Activated naive CD8-positive, alpha-beta T cell treated with anti-CD3 and anti-CD28 coated beads, Interleukin-2, amount 10 ng/mL, durations not matched to agents 7 days and 5 days (primary cell): ENCODE measurements around the gene FCHSD1. TPM values are rescaled to one million over a fixed set of nuclear protein-coding genes. Genes with fewer than 3 reads are reported as not detected.
A peak's percentile ranks its signal among the peaks of the same experiment; 100 is the strongest.

ENCODE experiments used
- ATAC-seq: fragments of 150-1000 bp; cut with Tn5 transposase; one replicate; pipeline ENCODE4 v1.10.0; 2021; ENCODE audit warnings: low read depth, moderate library complexity
- POLR2A ChIA-PET: fragments of 350-600 bp; sonication (Branson Sonifier 250); formaldehyde crosslinking; loops from one replicate; lab custom pipeline; 2021; ENCODE audit warnings: antibody characterized with exemption; lab: Charles Lee
- DNase-seq: peaks from one replicate; pipeline ENCODE4 v3.0.0; 2021
- H3K27ac Mint-ChIP-seq: one replicate; pipeline ENCODE4 v1.8.0; 2022; ENCODE audit warnings: mild to moderate bottlenecking, mixed read lengths
- H3K27me3 Mint-ChIP-seq: one replicate; pipeline ENCODE4 v1.8.0; 2022; ENCODE audit warnings: mild to moderate bottlenecking, moderate library complexity, mixed read lengths
- H3K36me3 Mint-ChIP-seq: one replicate; pipeline ENCODE4 v1.8.0; 2021; ENCODE audit warnings: mild to moderate bottlenecking, mixed read lengths
- H3K4me1 Mint-ChIP-seq: one replicate; pipeline ENCODE4 v1.8.0; 2021; ENCODE audit warnings: mixed read lengths
- H3K4me3 Mint-ChIP-seq: one replicate; pipeline ENCODE4 v1.8.0; 2022; ENCODE audit warnings: mild to moderate bottlenecking, moderate library complexity, mixed read lengths
- H3K9me3 Mint-ChIP-seq: one replicate; pipeline ENCODE4 v1.8.0; 2021; ENCODE audit warnings: mixed read lengths
- total RNA-seq, 2 experiments: library from RNA; stranded (reverse); gene quantifications; one replicate each; pipeline ENCODE4 v1.2.3, GENCODE V29; 2021

The FCHSD1 gene
- total RNA-seq, 2 experiments from 2014 or later, result 98.3 to 99.1 TPM

DNA sequence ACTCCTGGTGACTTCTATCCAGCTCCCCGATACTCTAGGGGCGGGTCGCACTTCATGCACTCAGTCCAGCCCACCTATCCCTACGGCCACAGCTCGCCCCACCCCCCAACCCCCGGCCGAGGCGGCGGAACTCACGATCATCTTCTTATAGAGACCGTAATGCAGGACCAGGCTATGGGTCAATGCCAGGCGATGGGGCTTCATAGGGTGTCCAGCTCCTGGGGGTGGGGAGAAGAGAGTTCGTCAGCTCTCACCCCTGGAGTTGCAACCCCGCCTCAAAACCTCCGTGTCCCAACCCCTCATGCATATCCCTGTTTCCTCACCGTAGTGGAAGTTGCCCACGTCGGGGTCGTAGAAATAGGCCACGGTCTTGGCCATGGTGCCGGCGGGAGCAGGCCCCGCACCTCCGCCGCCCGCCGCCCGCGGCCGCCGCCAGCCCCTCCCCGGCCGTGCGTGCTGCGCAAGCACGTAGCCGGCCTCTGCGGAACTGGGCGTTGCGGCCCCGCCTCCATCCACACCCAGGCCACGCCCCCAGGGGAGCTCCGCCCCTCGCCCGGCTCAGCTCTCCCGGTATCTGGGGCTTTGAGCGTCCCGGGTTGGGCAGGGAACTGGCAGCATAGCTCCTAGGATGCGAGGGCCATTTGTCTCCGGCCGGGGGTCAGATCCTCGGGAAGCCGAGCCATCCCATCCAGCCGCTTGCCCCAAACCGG lies 14.7 kb downstream of the FCHSD1 start, which contains the start of the genes HDAC3 and RELL2:
Gene HDAC3, minus strand, starts transcription at position 437 of the 710 bp plus-strand sequence. Its CDS starts 59 bp downstream, at position 378.
Gene RELL2, plus strand, starts transcription at position 585 of the 710 bp plus-strand sequence. CDS start 1,229 bp downstream, outside the sequence.
- peaks cover 45% of the 10 kb centered on the region for H3K4me1 Mint-ChIP-seq
- ATAC-seq (peak; percentile 69), DNase-seq (peak; percentile 99)
- POLR2A ChIA-PET, result interaction anchor here (0.6 to 9.6 kb wide), 24 partner anchors 9 to 473 kb away, joined by 3 to 107 read pairs (median 5); partner anchors contain the start of genes DELE1, DIAPH1, FCHSD1 and RNF14
- no peaks in the 10 kb centered on the region for H3K9me3 Mint-ChIP-seq
- H3K4me3 Mint-ChIP-seq, result peak within 1 kb of the TSS; percentile 94
- H3K36me3 Mint-ChIP-seq, result peaks cover 12% of the 10 kb centered on the region
- peak within 1 kb of the TSS; percentile 93 for H3K27ac Mint-ChIP-seq
- no peaks in the 10 kb centered on the region for H3K27me3 Mint-ChIP-seq

DNA sequence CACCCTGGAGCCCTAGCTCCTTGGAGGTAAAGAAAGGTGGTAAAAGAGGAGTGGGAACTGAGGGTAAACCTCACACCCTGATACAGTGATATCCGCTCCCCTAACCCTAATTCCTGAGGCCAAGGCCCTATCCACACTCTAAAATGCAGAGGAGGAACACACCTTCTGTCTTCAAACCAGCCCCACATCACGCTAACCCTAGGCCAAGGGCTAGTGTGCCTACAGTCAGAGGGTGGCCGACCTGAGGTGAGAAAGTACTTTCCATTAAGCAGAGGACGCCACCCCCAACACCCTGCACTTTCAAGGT lies 15.2 kb downstream of the FCHSD1 start:
- H3K9me3 Mint-ChIP-seq, result no peaks in the 10 kb centered on the region
- H3K36me3 Mint-ChIP-seq, result peaks cover 12% of the 10 kb centered on the region
- peaks cover 41% of the 10 kb centered on the region for H3K4me1 Mint-ChIP-seq
- DNase-seq (no peak), ATAC-seq (no peak)
- POLR2A ChIA-PET, result interaction anchor here (1.1 to 9.6 kb wide), 13 partner anchors 10 to 333 kb away, joined by 3 to 107 read pairs (median 16); partner anchors contain the start of genes DIAPH1, FCHSD1, RNF14 and TAF7
- H3K27me3 Mint-ChIP-seq, result no peaks in the 10 kb centered on the region
- H3K27ac Mint-ChIP-seq, result peak overlapping the region; percentile 81
- H3K4me3 Mint-ChIP-seq, result peak overlapping the region; percentile 94

DNA sequence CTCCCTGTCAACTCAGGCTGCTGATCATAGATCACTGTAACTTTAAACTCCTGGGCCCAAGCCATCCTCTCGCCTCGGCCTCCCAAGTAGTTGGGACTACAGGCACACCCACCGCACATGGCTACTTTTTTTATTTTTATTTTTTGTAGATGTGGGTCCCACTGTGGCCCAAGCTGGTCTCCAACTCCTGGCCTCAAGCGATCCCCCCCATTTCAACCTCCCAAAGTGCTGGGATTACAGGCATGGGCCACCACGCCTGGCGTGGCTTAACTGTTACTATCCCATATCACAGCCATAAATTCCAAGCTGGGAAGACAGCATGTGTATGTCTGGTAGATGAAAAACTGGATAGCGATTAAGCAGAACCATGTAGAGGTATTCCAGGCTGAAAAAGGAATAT lies 15.6 kb downstream of the FCHSD1 start:
- Mint-ChIP-seq H3K27me3 (no peaks in the 10 kb centered on the region), H3K4me1 (peaks cover 39% of the 10 kb centered on the region), H3K27ac (peak overlapping the region; percentile 81), H3K36me3 (peaks cover 12% of the 10 kb centered on the region), H3K9me3 (no peaks in the 10 kb centered on the region), H3K4me3 (peak overlapping the region; percentile 94)
- POLR2A ChIA-PET, result interaction anchor here (1.1 to 9.6 kb wide), 10 partner anchors 10 to 334 kb away, joined by 3 to 107 read pairs (median 18); partner anchors contain the start of genes DIAPH1, FCHSD1, RNF14 and TAF7
- ATAC-seq, result no peak
- no peak for DNase-seq

DNA sequence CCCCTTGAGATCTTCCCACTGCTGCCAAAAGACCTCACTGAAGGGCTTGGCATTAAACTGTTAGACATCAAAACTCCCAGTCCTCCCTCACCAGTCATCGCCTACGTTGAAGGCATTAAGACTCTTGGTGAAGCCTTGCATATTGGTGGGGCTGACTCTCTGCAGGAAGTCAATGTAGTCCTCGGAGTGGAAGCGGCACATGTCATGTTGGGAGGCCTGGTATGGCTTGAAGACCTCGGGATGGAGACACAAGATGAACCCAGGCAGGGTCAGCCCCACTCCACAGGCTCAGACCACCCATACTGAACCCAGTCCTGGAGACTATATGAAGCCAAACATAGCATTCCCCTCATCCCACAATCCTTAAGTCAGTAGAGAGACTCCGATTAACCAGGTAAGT lies 16.5 kb downstream of the FCHSD1 start:
- peaks cover 42% of the 10 kb centered on the region for H3K4me1 Mint-ChIP-seq
- no peak for ATAC-seq
- peaks cover 16% of the 10 kb centered on the region for H3K36me3 Mint-ChIP-seq
- POLR2A ChIA-PET, result interaction anchor here (4.1 to 9.6 kb wide), 3 partner anchors 12 to 17 kb away, joined by 41 to 107 read pairs (median 80); partner anchors contain the start of genes DIAPH1 and FCHSD1
- H3K9me3 Mint-ChIP-seq, result no peaks in the 10 kb centered on the region
- H3K27ac Mint-ChIP-seq, result no peak overlapping the region
- no peaks in the 10 kb centered on the region for H3K27me3 Mint-ChIP-seq
- DNase-seq, result no peak
- peak overlapping the region; percentile 94 for H3K4me3 Mint-ChIP-seq

DNA sequence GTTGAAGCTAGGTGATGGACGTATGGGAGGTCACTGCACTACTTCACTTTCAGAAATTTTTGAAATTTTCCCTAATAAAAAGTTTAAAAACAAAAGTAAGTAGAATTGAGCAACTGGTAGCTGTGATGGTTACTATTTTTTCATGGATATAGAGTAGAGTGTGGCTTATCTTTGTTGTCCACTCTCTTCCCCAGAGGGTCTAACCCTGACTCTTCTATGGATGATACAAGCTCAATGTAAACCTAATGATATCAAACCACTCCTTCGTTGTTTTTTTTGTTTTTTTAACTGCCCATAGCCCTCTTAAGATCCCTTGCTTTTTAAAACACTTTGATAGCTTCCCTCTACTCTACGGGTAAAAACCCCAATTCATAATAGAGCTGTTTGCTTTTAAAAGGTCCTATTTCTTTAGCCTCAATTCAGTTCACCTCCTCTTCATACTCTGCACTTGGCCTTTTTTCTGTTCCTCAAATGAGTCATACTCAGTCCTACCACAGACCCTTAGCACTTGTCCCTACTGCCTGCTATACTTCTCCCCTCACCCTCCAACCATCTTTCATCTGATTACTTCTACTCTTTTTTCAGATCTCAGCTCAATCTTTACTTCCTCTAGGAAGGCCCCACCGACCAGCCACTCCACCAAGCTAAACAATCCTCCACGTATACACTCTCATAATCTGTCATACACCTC lies 17.2 kb downstream of the FCHSD1 start:
- DNase-seq (no peak), ATAC-seq (no peak)
- Mint-ChIP-seq H3K4me1 (peaks cover 41% of the 10 kb centered on the region), H3K9me3 (no peaks in the 10 kb centered on the region), H3K36me3 (peaks cover 20% of the 10 kb centered on the region), H3K4me3 (peak overlapping the region; percentile 8), H3K27me3 (no peaks in the 10 kb centered on the region), H3K27ac (peak overlapping the region; percentile 46)
- POLR2A ChIA-PET, result interaction anchor here (0.6 to 5.5 kb wide), 3 partner anchors 9 to 393 kb away, joined by 3 to 80 read pairs (median 3); partner anchors contain the start of gene DIAPH1

DNA sequence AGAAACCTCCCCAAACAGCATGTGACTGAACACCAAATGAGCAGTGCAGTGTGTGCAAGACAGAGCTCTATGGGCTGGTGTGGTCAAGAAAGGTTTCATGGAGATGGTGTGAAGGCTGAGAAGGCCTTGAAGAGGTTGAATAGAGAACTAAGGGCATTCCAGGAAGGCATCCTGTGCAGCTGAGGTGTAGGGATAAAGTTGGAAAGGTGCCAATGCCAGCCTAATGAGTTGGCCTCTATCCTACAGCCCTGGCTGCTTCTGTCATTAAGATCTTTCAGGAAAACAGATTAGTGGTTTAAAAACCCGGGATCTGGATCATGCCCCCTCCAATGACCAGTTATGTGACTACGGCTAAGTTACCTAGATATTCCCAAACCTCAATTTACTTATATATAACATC lies 18.6 kb downstream of the FCHSD1 start:
- Mint-ChIP-seq H3K27ac (no peak overlapping the region), H3K4me3 (no peak overlapping the region)
- ATAC-seq, result no peak

DNA sequence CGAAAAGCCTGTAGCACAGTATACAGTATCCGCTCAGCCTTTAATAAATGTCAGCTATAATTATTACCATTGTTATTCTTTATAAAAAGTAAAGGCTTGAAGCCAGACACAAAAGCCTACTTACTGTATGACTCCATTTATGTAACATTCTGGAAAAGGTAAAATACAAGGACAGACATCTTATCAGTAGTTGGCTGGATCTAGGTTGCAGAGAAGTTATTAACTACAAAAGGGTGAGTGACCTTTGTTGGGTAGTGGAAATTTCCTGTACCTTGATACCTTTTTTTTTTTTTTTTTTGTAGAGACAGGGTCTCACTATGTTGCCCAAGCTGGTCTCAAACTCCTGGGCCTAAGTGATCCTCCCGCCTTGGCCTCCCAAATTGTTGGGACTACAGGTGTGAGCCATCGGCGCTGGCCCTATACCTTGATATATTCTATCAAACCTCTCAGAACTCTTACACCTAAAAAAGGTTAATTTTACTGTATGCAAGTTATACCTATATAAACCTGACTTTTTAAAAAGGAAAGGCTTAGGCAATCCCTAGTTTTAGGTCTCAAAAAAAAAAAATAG lies 20.6 kb downstream of the FCHSD1 start:
- H3K4me1 Mint-ChIP-seq, result peaks cover 33% of the 10 kb centered on the region
- peaks cover 40% of the 10 kb centered on the region for H3K36me3 Mint-ChIP-seq
- no peak overlapping the region for H3K4me3 Mint-ChIP-seq
- no peak for DNase-seq
- H3K27me3 Mint-ChIP-seq, result no peaks in the 10 kb centered on the region
- H3K9me3 Mint-ChIP-seq, result no peaks in the 10 kb centered on the region
- no peak for ATAC-seq
- no peak overlapping the region for H3K27ac Mint-ChIP-seq
- POLR2A ChIA-PET, result no interaction called here

More for the DNA sequence above, 18.6 kb downstream of the FCHSD1 start:
- Mint-ChIP-seq H3K4me1 (peaks cover 37% of the 10 kb centered on the region), H3K27me3 (no peaks in the 10 kb centered on the region), H3K36me3 (peaks cover 31% of the 10 kb centered on the region), H3K9me3 (no peaks in the 10 kb centered on the region)
- POLR2A ChIA-PET, result interaction anchor here (0.6 to 0.7 kb wide), 2 partner anchors 8 to 10 kb away, joined by 3 to 5 read pairs; no protein-coding TSS in a partner anchor
- no peak for DNase-seq

DNA sequence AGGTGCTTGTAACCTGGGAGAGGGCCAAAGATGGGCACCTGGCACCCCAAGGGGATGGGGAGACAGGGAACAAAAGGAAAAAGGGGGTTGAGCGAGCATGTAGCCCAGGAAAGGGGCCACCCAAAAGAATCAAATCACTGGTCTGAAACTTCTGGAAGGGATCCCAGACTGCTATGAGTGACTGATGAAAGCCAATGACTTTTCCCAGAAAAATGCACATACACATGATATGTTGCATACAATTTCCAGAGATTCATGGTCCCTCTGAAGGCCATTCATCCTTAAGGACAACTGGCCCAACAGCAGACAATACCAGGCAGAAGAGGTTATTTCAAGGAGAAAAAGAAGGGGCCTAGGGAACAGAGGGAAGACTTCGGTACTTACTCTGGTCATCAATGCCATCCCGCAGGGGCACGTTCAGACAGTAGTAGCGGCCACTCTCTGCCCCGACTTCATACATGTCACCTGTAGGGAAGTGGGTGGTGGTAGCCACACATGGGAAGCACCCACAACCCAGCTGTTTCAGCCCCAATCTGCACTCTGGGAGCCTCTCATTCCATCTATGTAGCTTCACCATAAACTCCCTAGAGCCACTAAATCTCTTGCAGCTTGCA lies 22.9 kb downstream of the FCHSD1 start:
- Mint-ChIP-seq H3K9me3 (no peaks in the 10 kb centered on the region), H3K4me1 (peaks cover 19% of the 10 kb centered on the region), H3K27ac (no peak overlapping the region), H3K4me3 (no peak overlapping the region), H3K36me3 (peaks cover 32% of the 10 kb centered on the region), H3K27me3 (no peaks in the 10 kb centered on the region)
- ATAC-seq (no peak), DNase-seq (no peak)
- POLR2A ChIA-PET, result interaction anchor here (1.0 kb wide), 1 partner anchor 9 kb away, joined by 5 read pairs; the partner anchor contains the start of gene RELL2

DNA sequence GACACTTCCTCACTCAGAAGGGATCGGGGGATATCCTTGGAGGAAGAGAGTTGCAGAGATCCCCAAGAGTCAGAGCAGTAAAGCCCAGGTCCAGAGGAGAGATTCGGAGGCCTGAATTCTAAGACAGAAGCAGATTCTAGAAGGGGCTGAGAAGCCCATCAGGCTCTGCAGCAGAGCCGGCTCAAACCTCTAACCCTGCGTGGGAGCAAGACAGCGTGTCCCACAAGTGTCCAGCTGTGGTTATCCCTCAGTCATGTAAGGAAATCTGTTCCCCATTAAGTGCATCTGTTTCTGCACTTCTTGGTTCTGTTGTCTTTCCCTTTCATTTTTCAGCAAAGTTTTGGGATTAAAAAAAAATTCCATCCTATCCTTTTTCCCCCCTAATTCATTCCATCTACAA lies 27.6 kb downstream of the FCHSD1 start:
- DNase-seq (no peak), ATAC-seq (no peak)
- Mint-ChIP-seq H3K27ac (peak overlapping the region; percentile 83), H3K36me3 (peaks cover 28% of the 10 kb centered on the region), H3K27me3 (no peaks in the 10 kb centered on the region), H3K4me3 (peak overlapping the region; percentile 54), H3K9me3 (no peaks in the 10 kb centered on the region), H3K4me1 (peaks cover 28% of the 10 kb centered on the region)
- POLR2A ChIA-PET, result interaction anchor here (1.2 to 3.6 kb wide), 4 partner anchors 9 to 32 kb away, joined by 3 to 41 read pairs (median 6); partner anchors contain the start of genes HDAC3 and RELL2

DNA sequence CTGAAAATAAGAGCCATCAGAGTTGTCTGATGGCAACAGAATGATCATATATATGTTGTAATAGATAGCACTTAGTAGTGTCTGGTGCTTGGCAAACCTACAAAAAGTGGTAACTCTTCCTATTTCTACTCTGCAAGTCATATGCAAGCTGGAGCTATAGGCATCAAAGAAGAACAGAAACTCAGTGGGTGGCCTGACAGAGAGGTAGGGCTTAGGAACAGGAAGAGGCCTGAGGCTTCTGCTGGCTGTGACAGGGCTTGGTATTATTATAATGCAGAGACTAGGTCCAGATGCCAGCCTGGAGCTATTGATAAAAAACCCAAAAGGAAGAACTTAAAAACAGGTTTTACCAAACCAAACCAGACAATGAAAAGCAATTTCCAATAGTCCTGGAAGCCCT lies 28.0 kb downstream of the FCHSD1 start:
- H3K27me3 Mint-ChIP-seq, result no peaks in the 10 kb centered on the region
- no peaks in the 10 kb centered on the region for H3K9me3 Mint-ChIP-seq
- POLR2A ChIA-PET, result interaction anchor here (0.7 to 3.6 kb wide), 4 partner anchors 10 to 31 kb away, joined by 3 to 41 read pairs (median 6); partner anchors contain the start of genes HDAC3 and RELL2
- H3K27ac Mint-ChIP-seq, result peak overlapping the region; percentile 83
- H3K4me3 Mint-ChIP-seq, result peak overlapping the region; percentile 54
- peaks cover 26% of the 10 kb centered on the region for H3K36me3 Mint-ChIP-seq
- no peak for DNase-seq
- peak; percentile 69 for ATAC-seq
- peaks cover 27% of the 10 kb centered on the region for H3K4me1 Mint-ChIP-seq

DNA sequence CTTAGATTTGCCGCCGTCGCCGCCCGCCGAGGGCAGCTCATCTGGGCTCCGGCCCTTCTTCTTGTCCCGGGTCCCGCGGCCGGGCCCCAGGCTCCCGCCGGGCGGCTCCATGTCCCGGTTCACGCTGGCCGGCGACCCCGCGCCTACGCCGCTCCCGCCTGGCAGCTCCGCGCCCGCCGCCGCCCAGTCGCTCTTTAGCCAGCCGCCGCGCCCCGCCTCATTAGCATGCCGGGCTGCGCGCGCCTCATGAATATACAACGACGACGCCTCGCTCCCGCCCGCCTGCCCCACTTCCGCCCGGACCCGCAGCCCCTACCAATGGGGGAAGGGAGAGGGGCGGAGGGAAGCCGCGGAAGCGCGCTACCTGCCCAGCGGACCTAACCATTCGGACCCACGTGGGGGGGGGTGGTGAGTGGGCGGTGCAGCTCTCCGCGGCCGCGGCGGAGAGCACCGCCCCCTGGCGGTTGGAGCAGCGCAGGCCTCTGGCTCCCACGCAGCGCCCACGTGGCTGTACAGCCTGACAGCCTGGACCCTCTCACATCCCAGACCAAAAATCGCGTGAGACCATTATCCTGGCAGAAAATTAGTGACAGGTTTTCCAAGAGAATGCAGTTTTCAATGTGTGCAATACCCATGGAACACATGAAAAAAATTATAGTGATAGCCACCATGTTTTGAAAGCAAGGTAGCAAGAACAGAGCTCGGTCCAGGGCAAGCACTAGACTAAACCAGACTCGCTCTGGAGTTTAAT lies 32.2 kb downstream of the FCHSD1 start, which contains the start of gene DIAPH1:
Gene DIAPH1, minus strand, starts transcription at position 197 of the 751 bp plus-strand sequence. Its CDS starts 86 bp downstream, at position 111.
- H3K27ac Mint-ChIP-seq, result peak within 1 kb of the TSS; percentile 85
- ATAC-seq (peak; percentile 82), DNase-seq (peak; percentile 97)
- H3K27me3 Mint-ChIP-seq, result no peaks in the 10 kb centered on the region
- POLR2A ChIA-PET, result interaction anchor here (0.8 to 5.5 kb wide), 9 partner anchors 13 to 351 kb away, joined by 3 to 87 read pairs (median 14); partner anchors contain the start of genes FCHSD1, HDAC3 and RELL2
- peaks cover 27% of the 10 kb centered on the region for H3K36me3 Mint-ChIP-seq
- H3K4me1 Mint-ChIP-seq, result peaks cover 44% of the 10 kb centered on the region
- H3K9me3 Mint-ChIP-seq, result no peaks in the 10 kb centered on the region
- peak within 1 kb of the TSS; percentile 88 for H3K4me3 Mint-ChIP-seq
